Tibial nerve (tissue), 4 donors: ENCODE measurements around the gene SPINT1.

Experiments
- EP300 ChIP-seq, 2 donors: sonication (generic); formaldehyde crosslinking; IDR thresholded peaks; one replicate each; pipeline ENCODE4 v1.6.1; 2017; ENCODE audit warnings: antibody characterized with exemption in 2 of 2, mild to moderate bottlenecking in 1 of 2
- POLR2A ChIP-seq, 2 donors: fragments of 450-650 bp; IDR thresholded peaks; one replicate each; pipeline ENCODE4 v1.6.1; 2017; ENCODE audit warnings: antibody characterized with exemption in 2 of 2, mild to moderate bottlenecking in 2 of 2, moderate library complexity in 2 of 2
- TF ChIP-seq, protein P1 (sequence below), 5 experiments: fragments of 200-600 bp in 3 of 5; fragments of 450-650 bp in 2 of 5; sonication (generic) in 3 of 5; IDR thresholded peaks; one replicate each; pipeline ENCODE4 v1.5.1; 2016 to 2019; ENCODE audit warnings: antibody characterized with exemption in 5 of 5, mild to moderate bottlenecking in 3 of 5, moderate library complexity in 2 of 5

DNA sequence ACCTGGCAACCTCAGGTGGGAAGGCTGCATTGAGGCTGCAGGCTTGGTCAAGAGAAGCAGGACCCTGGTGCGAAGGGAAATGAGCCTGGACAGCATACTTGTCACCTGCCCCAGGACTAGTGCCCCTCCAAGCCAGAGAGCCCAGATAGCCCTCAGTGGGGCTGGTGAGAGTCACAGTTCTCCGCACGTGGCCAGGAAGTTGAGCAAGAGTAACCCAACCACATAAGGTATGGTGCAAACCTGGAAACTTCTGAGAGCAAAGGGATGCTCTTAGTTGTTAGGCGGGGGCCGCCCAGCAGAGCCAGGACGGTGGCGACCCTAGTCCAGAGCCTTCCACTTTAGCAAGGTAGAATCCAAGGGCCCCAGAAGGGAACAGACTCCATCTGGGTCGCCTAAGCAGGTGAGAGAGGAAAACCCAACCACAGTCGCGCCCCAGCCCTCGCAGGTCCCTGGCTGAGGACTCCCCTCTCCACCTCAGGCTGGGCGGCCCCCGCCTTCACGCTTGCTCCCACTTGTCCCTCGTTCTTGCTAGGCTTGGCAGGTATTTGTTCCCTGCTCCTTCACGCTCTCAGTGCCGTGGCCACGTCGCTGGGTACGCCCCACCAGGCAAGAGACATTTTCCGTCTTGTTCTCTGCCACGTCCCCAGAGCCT, 49.3 kb downstream of the SPINT1 start:
- TF ChIP-seq EP300 (IDR thresholded peaks at IDR 0.05) = no peak
- no peak for TF ChIP-seq POLR2A (IDR thresholded peaks at IDR 0.05)
- TF ChIP-seq, protein P1, sequence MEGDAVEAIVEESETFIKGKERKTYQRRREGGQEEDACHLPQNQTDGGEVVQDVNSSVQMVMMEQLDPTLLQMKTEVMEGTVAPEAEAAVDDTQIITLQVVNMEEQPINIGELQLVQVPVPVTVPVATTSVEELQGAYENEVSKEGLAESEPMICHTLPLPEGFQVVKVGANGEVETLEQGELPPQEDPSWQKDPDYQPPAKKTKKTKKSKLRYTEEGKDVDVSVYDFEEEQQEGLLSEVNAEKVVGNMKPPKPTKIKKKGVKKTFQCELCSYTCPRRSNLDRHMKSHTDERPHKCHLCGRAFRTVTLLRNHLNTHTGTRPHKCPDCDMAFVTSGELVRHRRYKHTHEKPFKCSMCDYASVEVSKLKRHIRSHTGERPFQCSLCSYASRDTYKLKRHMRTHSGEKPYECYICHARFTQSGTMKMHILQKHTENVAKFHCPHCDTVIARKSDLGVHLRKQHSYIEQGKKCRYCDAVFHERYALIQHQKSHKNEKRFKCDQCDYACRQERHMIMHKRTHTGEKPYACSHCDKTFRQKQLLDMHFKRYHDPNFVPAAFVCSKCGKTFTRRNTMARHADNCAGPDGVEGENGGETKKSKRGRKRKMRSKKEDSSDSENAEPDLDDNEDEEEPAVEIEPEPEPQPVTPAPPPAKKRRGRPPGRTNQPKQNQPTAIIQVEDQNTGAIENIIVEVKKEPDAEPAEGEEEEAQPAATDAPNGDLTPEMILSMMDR (IDR thresholded peaks at IDR 0.05) = no peak
